BLaER1 treated with 17β-estradiol and CSF1 and Interleukin-3, amounts not matched to agents 10 nM and 100 nM (cell line): ENCODE measurements around the gene FEN1.

Experiments used
- H3K27ac ChIP-seq, 11 experiments: shearing (Covaris generic); formaldehyde crosslinking; 2 replicates each; pipeline ENCODE4 v1.8.1; 2022
- H3K27me3 ChIP-seq, 11 experiments: shearing (Covaris generic); formaldehyde crosslinking; 2 replicates each; pipeline ENCODE4 v1.8.1; 2022
- H3K36me3 ChIP-seq, 11 experiments: shearing (Covaris generic); formaldehyde crosslinking; 2 replicates each; pipeline ENCODE4 v1.8.1; 2022
- H3K4me1 ChIP-seq, 10 experiments: shearing (Covaris generic); formaldehyde crosslinking; 2 replicates each; pipeline ENCODE4 v1.8.1; 2022
- H3K4me2 ChIP-seq, 11 experiments: shearing (Covaris generic); formaldehyde crosslinking; 2 replicates each; pipeline ENCODE4 v1.8.1; 2022
- H3K4me3 ChIP-seq, 10 experiments: shearing (Covaris generic); formaldehyde crosslinking; 2 replicates each; pipeline ENCODE4 v1.8.1; 2022
- H3K9ac ChIP-seq, 11 experiments: shearing (Covaris generic); formaldehyde crosslinking; 2 replicates each; pipeline ENCODE4 v1.8.1; 2022
- H3K9me3 ChIP-seq, 11 experiments: shearing (Covaris generic); formaldehyde crosslinking; replicated peaks in 1 of 11; 2 replicates each; pipeline ENCODE4 v1.8.1; 2022
- H4K20me1 ChIP-seq, 11 experiments: shearing (Covaris generic); formaldehyde crosslinking; 2 replicates each; pipeline ENCODE4 v1.8.1; 2022
- Cebpa-rat ChIP-seq, 11 experiments: shearing (Covaris generic); IDR thresholded peaks; 2 replicates each; pipeline ENCODE4 v1.8.1; 2022

The FEN1 gene

GRCh38 chr11:61762223-61762615 lies 30.5 kb upstream of the FEN1 start:
- Histone ChIP-seq H3K4me2 (no peak overlapping the region), H3K36me3 (no peaks in the 10 kb centered on the region)
- TF ChIP-seq Cebpa-rat (IDR thresholded peaks at IDR 0.05): no peak

GRCh38 chr11:61762798-61763197 lies 29.9 kb upstream of the FEN1 start:
- no peak overlapping the region; a peak in 1 of 22 replicates for H3K9ac ChIP-seq
- H3K36me3 ChIP-seq: no peaks in the 10 kb centered on the region
- H4K20me1 ChIP-seq: no peaks in the 10 kb centered on the region
- H3K4me2 ChIP-seq: no peak overlapping the region
- H3K27me3 ChIP-seq: no peaks in the 10 kb centered on the region
- TF ChIP-seq Cebpa-rat (IDR thresholded peaks at IDR 0.05): no peak
- H3K4me1 ChIP-seq: peaks cover under 1 to 15% (median 5%) of the 10 kb centered on the region in 10 experiments; a peak in 16 of 20 replicates
- no peak overlapping the region for H3K27ac ChIP-seq
- H3K4me3 ChIP-seq: no peak overlapping the region
- no peaks in the 10 kb centered on the region for H3K9me3 ChIP-seq

More at GRCh38 chr11:61762223-61762615, 30.5 kb upstream of the FEN1 start:
- H4K20me1 ChIP-seq: no peaks in the 10 kb centered on the region
- no peak overlapping the region for H3K27ac ChIP-seq
- no peak overlapping the region for H3K4me3 ChIP-seq
- H3K9me3 ChIP-seq: no peaks in the 10 kb centered on the region
- no peak overlapping the region; a peak in 1 of 22 replicates for H3K9ac ChIP-seq
- H3K27me3 ChIP-seq: no peaks in the 10 kb centered on the region
- H3K4me1 ChIP-seq: peaks cover 6 to 20% (median 10%) of the 10 kb centered on the region in 10 experiments

- TF ChIP-seq Cebpa-rat (IDR thresholded peaks at IDR 0.05): no peak
Observed at GRCh38 chr11:61763930-61764605, 28.6 kb upstream of the FEN1 start.

GRCh38 chr11:61764606-61765260 lies 28.0 kb upstream of the FEN1 start:
- H3K4me2 ChIP-seq: no peak overlapping the region
- no peaks in the 10 kb centered on the region for H3K9me3 ChIP-seq
- no peak for TF ChIP-seq Cebpa-rat (IDR thresholded peaks at IDR 0.05)
- H3K4me1 ChIP-seq: peaks cover 5 to 21% (median 14%) of the 10 kb centered on the region in 10 experiments; a peak in 18 of 20 replicates
- no peaks in the 10 kb centered on the region for H4K20me1 ChIP-seq
- no peak overlapping the region for H3K4me3 ChIP-seq
- H3K36me3 ChIP-seq: no peaks in the 10 kb centered on the region
- no peak overlapping the region for H3K27ac ChIP-seq
- H3K9ac ChIP-seq: no peak overlapping the region
- no peaks in the 10 kb centered on the region for H3K27me3 ChIP-seq

More at GRCh38 chr11:61763930-61764605, 28.6 kb upstream of the FEN1 start:
- Histone ChIP-seq H3K4me3 (no peak overlapping the region), H3K9ac (no peak overlapping the region), H3K4me1 (peaks cover 5 to 18% (median 11%) of the 10 kb centered on the region in 10 experiments; a peak in 18 of 20 replicates), H3K27ac (no peak overlapping the region), H4K20me1 (no peaks in the 10 kb centered on the region), H3K27me3 (no peaks in the 10 kb centered on the region), H3K9me3 (no peaks in the 10 kb centered on the region), H3K36me3 (no peaks in the 10 kb centered on the region), H3K4me2 (no peak overlapping the region)

- no peaks in the 10 kb centered on the region for H3K9me3 ChIP-seq
- H3K4me3 ChIP-seq: no peak overlapping the region
- H3K4me1 ChIP-seq: peaks cover 5 to 22% (median 14%) of the 10 kb centered on the region in 10 experiments; a peak in 19 of 20 replicates
- no peak for TF ChIP-seq Cebpa-rat (IDR thresholded peaks at IDR 0.05)
- no peaks in the 10 kb centered on the region for H3K36me3 ChIP-seq
- H4K20me1 ChIP-seq: no peaks in the 10 kb centered on the region
- no peak overlapping the region for H3K4me2 ChIP-seq
- no peaks in the 10 kb centered on the region for H3K27me3 ChIP-seq
- H3K27ac ChIP-seq: no peak overlapping the region
- H3K9ac ChIP-seq: no peak overlapping the region
Observed at GRCh38 chr11:61765550-61766253, 27.0 kb upstream of the FEN1 start.

GRCh38 chr11:61766353-61766841 lies 26.3 kb upstream of the FEN1 start:
- Histone ChIP-seq H3K9ac (no peak overlapping the region), H3K4me2 (peak overlapping the region in 2 of 11 experiments; percentile 6 to 33; a peak in 2 of 22 replicates), H3K27ac (no peak overlapping the region), H3K36me3 (no peaks in the 10 kb centered on the region), H4K20me1 (no peaks in the 10 kb centered on the region), H3K4me3 (no peak overlapping the region), H3K27me3 (no peaks in the 10 kb centered on the region), H3K9me3 (no peaks in the 10 kb centered on the region), H3K4me1 (peaks cover 9 to 29% (median 19%) of the 10 kb centered on the region in 10 experiments)
- no peak for TF ChIP-seq Cebpa-rat (IDR thresholded peaks at IDR 0.05)

GRCh38 chr11:61768376-61769076 lies 24.2 kb upstream of the FEN1 start:
- Histone ChIP-seq H3K9ac (peak overlapping the region in 5 of 11 experiments; percentile 2 to 38 (median 27); a peak in 4 of 22 replicates), H3K27me3 (no peaks in the 10 kb centered on the region), H3K9me3 (no peaks in the 10 kb centered on the region), H3K4me1 (peaks cover 20 to 50% (median 28%) of the 10 kb centered on the region in 10 experiments), H3K4me2 (peak overlapping the region in 9 of 11 experiments; percentile 18 to 73 (median 58); a peak in 15 of 22 replicates), H3K4me3 (no peak overlapping the region), H4K20me1 (no peaks in the 10 kb centered on the region), H3K36me3 (no peaks in the 10 kb centered on the region), H3K27ac (peak overlapping the region in 2 of 11 experiments; percentile 8 to 28; a peak in 2 of 22 replicates)
- TF ChIP-seq Cebpa-rat (IDR thresholded peaks at IDR 0.05): no peak

- peak overlapping the region in 9 of 11 experiments; percentile 18 to 73 (median 58); a peak in 15 of 22 replicates for H3K4me2 ChIP-seq
- H3K27ac ChIP-seq: peak overlapping the region in 2 of 11 experiments; percentile 8 to 28; a peak in 1 of 22 replicates
- peak overlapping the region in 5 of 11 experiments; percentile 2 to 38 (median 27); a peak in 4 of 22 replicates for H3K9ac ChIP-seq
- H3K4me3 ChIP-seq: no peak overlapping the region
- no peak for TF ChIP-seq Cebpa-rat (IDR thresholded peaks at IDR 0.05)
- no peaks in the 10 kb centered on the region for H3K9me3 ChIP-seq
- H4K20me1 ChIP-seq: no peaks in the 10 kb centered on the region
- no peaks in the 10 kb centered on the region for H3K27me3 ChIP-seq
- H3K4me1 ChIP-seq: peaks cover 20 to 51% (median 30%) of the 10 kb centered on the region in 10 experiments
- no peaks in the 10 kb centered on the region for H3K36me3 ChIP-seq
Observed at GRCh38 chr11:61769169-61769920, 23.4 kb upstream of the FEN1 start.
